NB4 (cell line): ENCODE results near the gene WNT5A.

Source experiments
- TF ChIP-seq, protein P1 (sequence below): IDR thresholded peaks from one replicate; pipeline ENCODE4 v1.5.1; 2012; ENCODE audit warnings: low read depth, low read length
- TF ChIP-seq, protein P2 (sequence below): IDR thresholded peaks from 2 replicates; pipeline ENCODE4 v1.6.1; 2011; ENCODE audit warnings: low read depth, low read length

DNA sequence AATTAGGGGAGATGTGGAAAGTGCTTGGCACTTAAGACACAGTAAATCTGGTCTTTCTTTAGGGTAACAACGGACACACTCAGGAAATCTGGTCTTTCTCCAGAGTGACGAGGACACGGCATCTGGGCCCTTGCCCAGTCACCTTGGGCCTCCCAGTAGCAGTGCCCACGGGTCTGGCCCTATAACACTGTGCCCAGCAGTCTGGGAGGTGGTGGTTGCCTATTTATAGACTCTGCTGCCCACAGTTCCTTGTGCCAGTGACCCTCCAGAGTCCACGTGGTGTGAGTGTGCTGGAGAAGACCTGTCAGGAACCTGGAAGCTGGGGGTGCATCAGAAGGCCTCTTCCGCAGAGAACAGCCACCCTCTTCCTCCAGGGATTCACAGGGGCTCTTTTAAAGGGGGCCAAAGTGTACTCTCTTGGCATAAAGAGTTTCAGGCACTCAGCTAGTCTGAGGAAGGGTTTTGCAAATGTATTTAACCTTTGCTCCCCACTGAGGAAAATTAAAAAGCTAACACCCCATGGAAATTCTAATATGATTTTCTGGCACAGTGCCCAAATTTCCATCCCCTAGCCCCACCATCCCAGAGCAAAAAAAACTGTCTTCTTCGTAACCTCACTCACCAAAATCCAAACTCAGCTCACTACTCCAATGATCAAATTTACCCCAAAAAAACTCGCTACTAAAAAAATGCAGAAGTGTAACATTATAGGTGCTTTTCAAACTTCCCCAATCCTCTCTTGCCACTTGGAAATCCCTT is 15.4 kb downstream of the WNT5A start:
- TF ChIP-seq, protein P1, sequence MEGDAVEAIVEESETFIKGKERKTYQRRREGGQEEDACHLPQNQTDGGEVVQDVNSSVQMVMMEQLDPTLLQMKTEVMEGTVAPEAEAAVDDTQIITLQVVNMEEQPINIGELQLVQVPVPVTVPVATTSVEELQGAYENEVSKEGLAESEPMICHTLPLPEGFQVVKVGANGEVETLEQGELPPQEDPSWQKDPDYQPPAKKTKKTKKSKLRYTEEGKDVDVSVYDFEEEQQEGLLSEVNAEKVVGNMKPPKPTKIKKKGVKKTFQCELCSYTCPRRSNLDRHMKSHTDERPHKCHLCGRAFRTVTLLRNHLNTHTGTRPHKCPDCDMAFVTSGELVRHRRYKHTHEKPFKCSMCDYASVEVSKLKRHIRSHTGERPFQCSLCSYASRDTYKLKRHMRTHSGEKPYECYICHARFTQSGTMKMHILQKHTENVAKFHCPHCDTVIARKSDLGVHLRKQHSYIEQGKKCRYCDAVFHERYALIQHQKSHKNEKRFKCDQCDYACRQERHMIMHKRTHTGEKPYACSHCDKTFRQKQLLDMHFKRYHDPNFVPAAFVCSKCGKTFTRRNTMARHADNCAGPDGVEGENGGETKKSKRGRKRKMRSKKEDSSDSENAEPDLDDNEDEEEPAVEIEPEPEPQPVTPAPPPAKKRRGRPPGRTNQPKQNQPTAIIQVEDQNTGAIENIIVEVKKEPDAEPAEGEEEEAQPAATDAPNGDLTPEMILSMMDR: no peak
- TF ChIP-seq, protein P2, sequence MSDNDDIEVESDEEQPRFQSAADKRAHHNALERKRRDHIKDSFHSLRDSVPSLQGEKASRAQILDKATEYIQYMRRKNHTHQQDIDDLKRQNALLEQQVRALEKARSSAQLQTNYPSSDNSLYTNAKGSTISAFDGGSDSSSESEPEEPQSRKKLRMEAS: no peak
